Smooth muscle cell of trachea (primary cell): ENCODE measurements around the gene BCAT1. TPM values are rescaled to one million over a fixed set of nuclear protein-coding genes. Genes with fewer than 3 reads are reported as not detected.

Source experiments
- total RNA-seq: library from RNA; depleted of rRNA; stranded (reverse); fragments of >200 nt; gene quantifications from 2 replicates; pipeline ENCODE4 v1.2.1, GENCODE V29; 2014

Gene BCAT1, protein sequence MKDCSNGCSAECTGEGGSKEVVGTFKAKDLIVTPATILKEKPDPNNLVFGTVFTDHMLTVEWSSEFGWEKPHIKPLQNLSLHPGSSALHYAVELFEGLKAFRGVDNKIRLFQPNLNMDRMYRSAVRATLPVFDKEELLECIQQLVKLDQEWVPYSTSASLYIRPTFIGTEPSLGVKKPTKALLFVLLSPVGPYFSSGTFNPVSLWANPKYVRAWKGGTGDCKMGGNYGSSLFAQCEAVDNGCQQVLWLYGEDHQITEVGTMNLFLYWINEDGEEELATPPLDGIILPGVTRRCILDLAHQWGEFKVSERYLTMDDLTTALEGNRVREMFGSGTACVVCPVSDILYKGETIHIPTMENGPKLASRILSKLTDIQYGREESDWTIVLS
- 217 and 250 TPM in 2 replicates for total RNA-seq

DNA sequence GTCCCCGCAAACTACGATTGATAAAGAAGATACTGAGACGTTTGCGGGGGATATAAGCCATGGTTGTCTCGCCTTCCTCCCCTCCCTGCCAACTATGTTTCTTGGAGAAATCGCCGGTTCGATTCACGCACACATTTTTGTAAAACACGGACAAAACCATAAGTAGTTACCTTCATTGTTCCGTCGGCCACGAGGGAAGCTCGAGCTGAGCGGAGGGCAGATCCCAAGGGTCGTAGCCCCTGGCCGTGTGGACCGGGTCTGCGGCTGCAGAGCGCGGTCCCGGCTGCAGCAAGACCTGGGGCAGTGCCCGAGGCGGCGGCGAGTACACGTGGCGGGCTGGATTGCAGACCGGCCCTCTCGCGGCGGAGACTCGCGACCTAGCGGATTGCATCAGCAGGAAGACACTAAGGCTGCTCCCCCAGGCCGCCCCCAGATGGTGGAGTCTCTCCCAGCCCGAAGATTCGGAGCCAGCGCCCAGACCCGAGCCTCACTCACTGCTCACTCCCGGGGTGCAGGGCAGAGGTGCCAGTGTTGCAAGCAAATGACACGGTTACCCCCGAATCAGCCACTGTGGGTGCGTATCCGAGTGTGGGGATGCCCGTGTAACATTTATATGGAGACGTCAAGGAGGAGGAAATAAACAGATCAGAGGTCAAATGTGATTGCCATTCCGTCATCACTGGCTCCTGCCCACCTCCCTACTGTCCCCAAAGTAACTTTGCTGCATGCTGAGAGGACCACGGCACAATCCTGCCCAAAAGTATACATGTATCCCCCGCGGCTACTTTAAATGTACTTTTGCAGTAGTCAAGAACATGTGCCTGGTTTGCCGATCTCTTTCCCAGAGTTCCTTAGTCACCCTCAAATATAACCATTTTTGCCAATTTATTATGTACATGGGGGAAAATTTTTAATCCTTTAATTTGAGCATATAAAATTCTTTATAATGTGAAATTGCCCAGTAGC is at the start of gene BCAT1:
BCAT1 (minus strand) TSS at position 345 of the 966 bp plus-strand sequence; CDS start at position 176, 169 bp downstream.

Other genes with a start within 250 kb of the BCAT1 start
- 0.17 and 0.29 TPM in 2 replicates for gene DNAI7, start 246.1 kb upstream of the BCAT1 start, total RNA-seq
- 18.7 and 29.7 TPM in 2 replicates for gene ETFRF1, start 246.1 kb upstream of the BCAT1 start, total RNA-seq